ENCODE data around the gene RAX2. TPM values are rescaled to one million over a fixed set of nuclear protein-coding genes. Genes with fewer than 3 reads are reported as not detected.

RAX2 gene
- total RNA-seq, 1 donor from 2014 or later: not detected

- H3K27ac ChIP-seq: no peak overlapping the region
- intact Hi-C loops (cut with DNase I): no loop called here
- TF ChIP-seq CTCF (IDR thresholded peaks at IDR 0.05): no peak
- no peaks in the 10 kb centered on the region for H3K4me1 ChIP-seq
- DNase-seq (no peak), ATAC-seq (no peak)
- H3K9me3 ChIP-seq: peaks cover 14% of the 10 kb centered on the region
- no peaks in the 10 kb centered on the region for H3K36me3 ChIP-seq
- peaks cover 5% of the 10 kb centered on the region for H3K27me3 ChIP-seq
- H3K4me3 ChIP-seq: no peak overlapping the region
Observed at GRCh38 chr19:3778899-3779723, 7.1 kb upstream of the RAX2 start.

GRCh38 chr19:3778104-3778867 lies 6.3 kb upstream of the RAX2 start:
- TF ChIP-seq CTCF (IDR thresholded peaks at IDR 0.05): no peak
- no peaks in the 10 kb centered on the region for H3K36me3 ChIP-seq
- H3K4me1 ChIP-seq: no peaks in the 10 kb centered on the region
- H3K9me3 ChIP-seq: peaks cover 14% of the 10 kb centered on the region
- H3K27me3 ChIP-seq: no peaks in the 10 kb centered on the region
- ATAC-seq: no peak
- no peak overlapping the region for H3K27ac ChIP-seq
- DNase-seq: no peak
- intact Hi-C loops (cut with DNase I): no loop called here
- no peak overlapping the region for H3K4me3 ChIP-seq

GRCh38 chr19:3776479-3777040 lies 4.5 kb upstream of the RAX2 start:
- Histone ChIP-seq H3K27me3 (no peaks in the 10 kb centered on the region), H3K27ac (no peak overlapping the region), H3K36me3 (no peaks in the 10 kb centered on the region), H3K4me1 (no peaks in the 10 kb centered on the region), H3K9me3 (peaks cover 7% of the 10 kb centered on the region), H3K4me3 (no peak overlapping the region)
- TF ChIP-seq CTCF (IDR thresholded peaks at IDR 0.05): no peak
- DNase-seq (no peak), ATAC-seq (no peak)
- intact Hi-C loops (cut with DNase I): no loop called here

GRCh38 chr19:3775831-3776230 lies 3.8 kb upstream of the RAX2 start:
- TF ChIP-seq CTCF (IDR thresholded peaks at IDR 0.05): no peak
- H3K27ac ChIP-seq: no peak overlapping the region
- no peaks in the 10 kb centered on the region for H3K4me1 ChIP-seq
- H3K9me3 ChIP-seq: no peaks in the 10 kb centered on the region
- H3K4me3 ChIP-seq: no peak overlapping the region
- H3K27me3 ChIP-seq: no peaks in the 10 kb centered on the region
- no peaks in the 10 kb centered on the region for H3K36me3 ChIP-seq
- DNase-seq (no peak), ATAC-seq (no peak)
- intact Hi-C loops (cut with DNase I): no loop called here

- Histone ChIP-seq H3K27me3 (no peaks in the 10 kb centered on the region), H3K27ac (no peak overlapping the region), H3K9me3 (no peaks in the 10 kb centered on the region), H3K4me1 (no peaks in the 10 kb centered on the region), H3K36me3 (no peaks in the 10 kb centered on the region), H3K4me3 (no peak overlapping the region)
- TF ChIP-seq CTCF (IDR thresholded peaks at IDR 0.05): no peak
- ATAC-seq (no peak), DNase-seq (no peak)
- intact Hi-C loops (cut with DNase I): no loop called here
Observed at GRCh38 chr19:3775374-3775711, 3.3 kb upstream of the RAX2 start.

Data from upper lobe of right lung (tissue), 1 donor.